Right lobe of liver (tissue), 6 donors: Measurements from ENCODE around the gene STK33. TPM values are rescaled to one million over a fixed set of nuclear protein-coding genes. Genes with fewer than 3 reads are reported as not detected.

ENCODE experiments used
- ATAC-seq, 4 donors: fragments of 200-7000 bp; cut with Tn5 transposase; one replicate each; pipeline ENCODE4 v1.9.1; 2020; ENCODE audit warnings: mild to moderate bottlenecking in 4 of 4, moderate library complexity in 4 of 4
- DNase-seq, 3 donors: peaks; one replicate each; pipeline ENCODE4 v3.0.0-alpha.2; 2020
- H3K27ac ChIP-seq, 3 donors: fragments of 200-600 bp; one replicate each; pipeline ENCODE4 v1.8.0; 2022
- H3K27me3 ChIP-seq, 2 donors: fragments of 200-600 bp; one replicate each; pipeline ENCODE4 v1.8.0; 2022
- H3K36me3 ChIP-seq, 4 donors: fragments of 200-600 bp; sonication (generic) in 1 of 4; one replicate each; pipeline versions ENCODE4 v1.5.1 to v1.8.0; 2017 to 2022; ENCODE audit warnings: control low read depth in 1 of 4
- H3K4me1 ChIP-seq, 4 donors: fragments of 200-600 bp; sonication (generic) in 1 of 4; one replicate each; pipeline versions ENCODE4 v1.5.1 to v1.8.0; 2017 to 2022; ENCODE audit warnings: control low read depth in 1 of 4
- H3K4me3 ChIP-seq, 3 donors: fragments of 200-600 bp; one replicate each; pipeline ENCODE4 v1.8.0; 2022
- H3K9me3 ChIP-seq, 4 donors: fragments of 200-600 bp; sonication (generic) in 1 of 4; one replicate each; pipeline versions ENCODE4 v1.5.1 to v1.8.0; 2017 to 2022; ENCODE audit warnings: control low read depth in 1 of 4
- CTCF ChIP-seq, 4 donors: fragments of 200-600 bp in 3 of 4; fragments of 450-650 bp in 1 of 4; IDR thresholded peaks; one replicate each; pipeline versions ENCODE4 v1.5.1 to v1.8.0; 2016 to 2022; ENCODE audit warnings: antibody characterized with exemption in 4 of 4, mild to moderate bottlenecking in 2 of 4
- POLR2A ChIP-seq: fragments of 450-650 bp; IDR thresholded peaks from one replicate; pipeline ENCODE4 v1.6.1; 2017; ENCODE audit warnings: antibody characterized with exemption, mild to moderate bottlenecking
- WGBS: methylation state at CpG from one replicate; pipeline ENCODE4 v1.1.6; 2018; ENCODE audit warnings: low coverage, low lambda C conversion rate; ENCODE audit not compliant: insufficient coverage; ENCODE audit errors: missing lambda C conversion rate; 5-methylcytosine and 5-hydroxymethylcytosine counted together
- intact Hi-C, 2 donors: fragments of 100-400 bp; cut with DNase I; formaldehyde crosslinking; loops; one replicate each; pipeline versions ENCODE4 v1.11.2 to v1.14.1; 2022
- total RNA-seq, 6 experiments: library from RNA; depleted of rRNA in 2 of 6; stranded (reverse); fragments of >200 nt in 2 of 6; fragmentation: NEBNext Ultra II Directional in 3 of 6; extraction: Animal tissue kit (Norgen Biotek cat#: 25700) in 3 of 6; gene quantifications; one replicate each; pipeline versions ENCODE4 v1.1.0 to v1.2.4, GENCODE V29; 2016 to 2023
- donor health status: DM: no; HTN: yes; CAD: no.
- donor health status: DM: no; HTN: no; CAD: no.
- donor health status: DM: no; HTN: no; CAD: no.
- donor health status: DM: no; HTN: yes; CAD: no.
- donor health status: DM: no; HTN: yes; CAD: no.

The STK33 gene
- total RNA-seq, 6 experiments from 2014 or later = 0.12 to 1.1 (median 0.42) TPM; not detected in 2

- Histone ChIP-seq H3K27ac (no peak overlapping the region), H3K27me3 (no peaks in the 10 kb centered on the region), H3K9me3 (no peaks in the 10 kb centered on the region), H3K36me3 (no peaks in the 10 kb centered on the region), H3K4me1 (no peaks in the 10 kb centered on the region), H3K4me3 (no peak overlapping the region)
- no peak for DNase-seq
- no peak for ATAC-seq
- TF ChIP-seq CTCF (IDR thresholded peaks at IDR 0.05) (no peak), POLR2A (no peak)
- intact Hi-C loops = no loop called here
- 67% methylated on average over 1 of the region's 5 CpGs for whole genome bisulfite sequencing
Measured at GRCh38 chr11:8387693-8388092, 206.3 kb downstream of the STK33 start.

DNA sequence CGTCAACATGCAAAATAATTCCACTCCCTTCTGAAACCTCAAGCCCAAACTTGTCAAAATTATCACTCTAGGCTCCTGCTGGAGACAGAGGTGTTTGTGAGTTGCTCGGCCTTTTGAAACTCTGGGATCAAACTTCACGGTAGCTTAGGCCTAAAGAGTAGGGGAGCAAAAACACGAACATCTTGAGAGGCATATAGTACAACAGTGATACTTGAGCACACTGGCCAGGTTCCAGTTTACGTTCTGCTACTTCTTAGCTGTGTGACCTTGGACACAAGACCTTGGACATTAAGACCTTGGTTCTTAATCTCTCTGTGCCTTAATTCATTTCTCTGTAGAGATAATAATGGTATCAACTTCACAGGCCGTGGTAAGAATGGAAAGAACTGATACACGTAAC lies 206.9 kb downstream of the STK33 start:
- H3K27me3 ChIP-seq = no peaks in the 10 kb centered on the region
- no peaks in the 10 kb centered on the region for H3K4me1 ChIP-seq
- no peak for ATAC-seq
- 65% methylated on average over 6 of the region's 7 CpGs for WGBS
- no peaks in the 10 kb centered on the region for H3K36me3 ChIP-seq
- no peaks in the 10 kb centered on the region for H3K9me3 ChIP-seq
- intact Hi-C loops = no loop called here
- no peak overlapping the region for H3K27ac ChIP-seq
- no peak for DNase-seq
- no peak for TF ChIP-seq CTCF (IDR thresholded peaks at IDR 0.05)
- no peak for TF ChIP-seq POLR2A
- H3K4me3 ChIP-seq = no peak overlapping the region

- ATAC-seq (no peak), DNase-seq (no peak)
- H3K27ac ChIP-seq = no peak overlapping the region
- WGBS = 71% methylated on average over 5 of the region's 12 CpGs
- no peaks in the 10 kb centered on the region for H3K36me3 ChIP-seq
- H3K27me3 ChIP-seq = no peaks in the 10 kb centered on the region
- H3K4me3 ChIP-seq = no peak overlapping the region
- TF ChIP-seq CTCF (IDR thresholded peaks at IDR 0.05) (no peak), POLR2A (no peak)
- H3K4me1 ChIP-seq = no peaks in the 10 kb centered on the region
- intact Hi-C loops = no loop called here
- no peaks in the 10 kb centered on the region for H3K9me3 ChIP-seq
Measured at GRCh38 chr11:8386134-8386864, 207.7 kb downstream of the STK33 start.

GRCh38 chr11:8384199-8384821 lies 209.7 kb downstream of the STK33 start:
- no peaks in the 10 kb centered on the region for H3K36me3 ChIP-seq
- TF ChIP-seq POLR2A = no peak
- no peak for TF ChIP-seq CTCF (IDR thresholded peaks at IDR 0.05)
- ATAC-seq (no peak), DNase-seq (peak in 1 of 3 donors; percentile 40)
- H3K4me3 ChIP-seq = no peak overlapping the region
- WGBS = 51% methylated on average over 18 of the region's 19 CpGs
- H3K27ac ChIP-seq = no peak overlapping the region
- intact Hi-C loops = no loop called here
- H3K4me1 ChIP-seq = no peaks in the 10 kb centered on the region
- H3K27me3 ChIP-seq = no peaks in the 10 kb centered on the region
- no peaks in the 10 kb centered on the region for H3K9me3 ChIP-seq
